HCT116 (cell line): ENCODE measurements around the gene EPHA2. TPM values are rescaled to one million over a fixed set of nuclear protein-coding genes. Genes with fewer than 3 reads are reported as not detected.

ENCODE experiments used
- ATAC-seq: fragments of 200-7000 bp; cut with Tn5 transposase; 2 replicates; pipeline ENCODE4 v1.9.1; 2020; ENCODE audit warnings: mild to moderate bottlenecking, moderate library complexity
- BruUV-seq: library from RNA; stranded (reverse); fragments of 400-500 nt; replicated peaks from 2 replicates; lab custom pipeline; 2021; lab: Mats Ljungman, UMichigan
- CTCF ChIA-PET: fragments of 300-600 bp; sonication (Branson Sonifier 250); formaldehyde crosslinking; loops from one replicate; lab custom pipeline; 2021; ENCODE audit warnings: antibody characterized with exemption; lab: Charles Lee
- POLR2A ChIA-PET: fragments of 300-600, 350-600 bp; sonication (Branson Sonifier 250); formaldehyde crosslinking; loops from one replicate; lab custom pipeline; 2021; ENCODE audit warnings: antibody characterized with exemption; lab: Charles Lee
- RAD21 ChIA-PET, 2 experiments: fragments of 300-600 bp; sonication (Branson Sonifier 250); formaldehyde crosslinking; loops; one replicate each; lab custom pipeline; 2023; ENCODE audit warnings: low total read pairs in 2 of 2; ENCODE audit not compliant: uncharacterized antibody in 2 of 2, unreplicated experiment in 2 of 2, low non-redundant PET in 1 of 2; lab: Charles Lee
- DNase-seq: peaks from one replicate; pipeline ENCODE4 v3.0.0-alpha.2; 2010; ENCODE audit warnings: low read depth, low spot score
- H2AFZ ChIP-seq: fragments of 200-600 bp; shearing (Covaris generic), sonication (generic); 2 replicates; pipeline ENCODE4 v1.6.1; 2017; ENCODE audit warnings: low read depth, mixed run types, mixed read lengths, antibody characterized with exemption, low read length; ENCODE audit not compliant: poor library complexity, severe bottlenecking
- H3K27ac ChIP-seq: 2 replicates; pipeline ENCODE4 v1.5.1; 2012; ENCODE audit warnings: low read depth, low read length
- H3K27me3 ChIP-seq: fragments of 200-600 bp; sonication (generic); 2 replicates; pipeline ENCODE4 v1.6.1; 2016; ENCODE audit warnings: mixed run types, low read length, mixed read lengths; ENCODE audit not compliant: insufficient read depth
- H3K36me3 ChIP-seq, 2 experiments: fragments of 200-500 bp in 1 of 2; fragments of 200-600 bp in 1 of 2; sonication (Bioruptor generic) in 1 of 2; sonication (generic) in 1 of 2; 2 replicates each; pipeline versions ENCODE4 v1.5.1 to v1.6.1; 2014 to 2016; ENCODE audit warnings: low read length in 2 of 2, inconsistent platforms in 1 of 2, mixed read lengths in 1 of 2, mixed run types in 1 of 2; ENCODE audit not compliant: insufficient read depth in 2 of 2, control insufficient read depth in 1 of 2
- H3K4me1 ChIP-seq, 2 experiments: fragments of 200-600 bp in 1 of 2; sonication (generic) in 1 of 2; 2 replicates each; pipeline versions ENCODE4 v1.5.1 to v1.6.1; 2012 to 2017; ENCODE audit warnings: low read length in 2 of 2, inconsistent platforms in 1 of 2, mild to moderate bottlenecking in 1 of 2, mixed read lengths in 1 of 2, mixed run types in 1 of 2, moderate library complexity in 1 of 2; ENCODE audit not compliant: insufficient read depth in 2 of 2, control insufficient read depth in 1 of 2
- H3K4me2 ChIP-seq: fragments of 200-600 bp; sonication (generic); 2 replicates; pipeline ENCODE4 v1.6.1; 2017; ENCODE audit warnings: mixed run types, low read length, mixed read lengths
- H3K4me3 ChIP-seq, 2 experiments: fragments of 200-600 bp in 1 of 2; sonication (generic) in 1 of 2; replicated peaks in 1 of 2; 2 replicates each; pipeline ENCODE4 v1.5.1; 2011 to 2016; ENCODE audit warnings: low read length in 2 of 2, control low read depth in 1 of 2, low read depth in 1 of 2, mild to moderate bottlenecking in 1 of 2, mixed read lengths in 1 of 2, mixed run types in 1 of 2
- H3K79me2 ChIP-seq: fragments of 200-600 bp; sonication (generic); 2 replicates; pipeline ENCODE4 v1.6.1; 2017; ENCODE audit warnings: mild to moderate bottlenecking, mixed run types, low read length, moderate library complexity, mixed read lengths; ENCODE audit not compliant: insufficient read depth
- H3K9ac ChIP-seq: fragments of 200-600 bp; sonication (generic); 2 replicates; pipeline ENCODE4 v1.6.1; 2016; ENCODE audit warnings: low read length, mixed read lengths
- H3K9me2 ChIP-seq: fragments of 200-600 bp; sonication (generic), shearing (Covaris generic); 2 replicates; pipeline ENCODE4 v1.6.1; 2017; ENCODE audit warnings: mixed run types, mild to moderate bottlenecking, moderate library complexity; ENCODE audit not compliant: insufficient read depth
- H3K9me3 ChIP-seq, 2 experiments: fragments of 200-500 bp in 1 of 2; fragments of 200-600 bp in 1 of 2; sonication (Bioruptor generic) in 1 of 2; sonication (generic) in 1 of 2; 2 replicates each; pipeline ENCODE4 v1.6.1; 2014 to 2017; ENCODE audit warnings: low read length in 2 of 2, mixed read lengths in 2 of 2, inconsistent platforms in 1 of 2, low read depth in 1 of 2, mild to moderate bottlenecking in 1 of 2, mixed run types in 1 of 2, moderate library complexity in 1 of 2; ENCODE audit not compliant: control insufficient read depth in 1 of 2, insufficient read depth in 1 of 2
- H4K20me1 ChIP-seq: fragments of 200-600 bp; sonication (generic), shearing (Covaris generic); 2 replicates; pipeline ENCODE4 v1.6.1; 2017; ENCODE audit warnings: mixed run types, mild to moderate bottlenecking, moderate library complexity; ENCODE audit not compliant: insufficient read depth
- CEBPB ChIP-seq: IDR thresholded peaks from 2 replicates; pipeline ENCODE4 v1.6.1; 2012; ENCODE audit warnings: low read depth
- CTCF ChIP-seq, 3 experiments: fragments of 200-600 bp in 1 of 3; sonication (generic) in 1 of 3; IDR thresholded peaks in 2 of 3; conservative IDR thresholded peaks in 1 of 3; 2 replicates each; pipeline ENCODE4 v1.5.1; 2012 to 2017; ENCODE audit warnings: low read depth in 2 of 3, low read length in 2 of 3, antibody characterized with exemption in 1 of 3, borderline replicate concordance in 1 of 3, control low read depth in 1 of 3, mild to moderate bottlenecking in 1 of 3, mixed read lengths in 1 of 3, mixed run types in 1 of 3, moderate library complexity in 1 of 3; ENCODE audit not compliant: insufficient read depth in 1 of 3
- EZH2 ChIP-seq: fragments of 200-600 bp; sonication (generic); IDR thresholded peaks from 2 replicates; pipeline ENCODE4 v1.6.1; 2017; ENCODE audit warnings: antibody characterized with exemption, mixed run types
- POLR2A ChIP-seq: IDR thresholded peaks from 2 replicates; pipeline ENCODE4 v1.7.0; 2011; ENCODE audit warnings: borderline replicate concordance; ENCODE audit not compliant: insufficient read depth, insufficient read length; ENCODE audit errors: extremely low read depth
- RAD21 ChIP-seq: IDR thresholded peaks from 2 replicates; pipeline ENCODE4 v1.6.1; 2012; ENCODE audit warnings: low read depth, mild to moderate bottlenecking
- REST ChIP-seq: IDR thresholded peaks from 2 replicates; pipeline ENCODE4 v1.6.1; 2012; ENCODE audit warnings: low read depth
- SP1 ChIP-seq: IDR thresholded peaks from 2 replicates; pipeline ENCODE4 v1.6.1; 2012; ENCODE audit warnings: low read depth
- SRF ChIP-seq: IDR thresholded peaks from 2 replicates; pipeline ENCODE4 v1.6.1; 2012; ENCODE audit warnings: low read depth
- TCF7L2 ChIP-seq: IDR thresholded peaks from 2 replicates; pipeline ENCODE4 v1.7.0; 2011; ENCODE audit warnings: borderline replicate concordance, inconsistent platforms; ENCODE audit not compliant: insufficient read depth, insufficient read length; ENCODE audit errors: extremely low read depth
- ZFX ChIP-seq: fragments of 450-650 bp; IDR thresholded peaks from 2 replicates; pipeline ENCODE4 v1.6.1; 2017
- ZNF274 ChIP-seq: fragments of 200-500 bp; sonication (Bioruptor generic); IDR thresholded peaks from 2 replicates; pipeline ENCODE4 v1.6.1; 2014; ENCODE audit warnings: mild to moderate bottlenecking, low read depth, low read length, inconsistent platforms
- intact Hi-C: fragments of 100-400 bp; cut with micrococcal nuclease; formaldehyde crosslinking; loops from 2 replicates; pipeline ENCODE4 v1.10.0; 2022
- total RNA-seq: library from RNA; stranded (reverse); gene quantifications from one replicate; pipeline ENCODE4 v1.2.1, GENCODE V29; 2021; ENCODE audit not compliant: unreplicated experiment

The EPHA2 gene
- total RNA-seq, 1 experiment from 2014 or later, result 164 TPM

GRCh38 chr1:16119926-16120325 is 35.9 kb downstream of the EPHA2 start:
- RAD21 ChIA-PET, result no interaction called here
- no peak overlapping the region for H3K27ac ChIP-seq
- H4K20me1 ChIP-seq, result no peaks in the 10 kb centered on the region; the same call in 1 of the 2 replicates
- CTCF ChIA-PET, result interaction anchor here (3.7 kb wide), 1 partner anchor 38 kb away, joined by 12 read pairs; no protein-coding TSS in a partner anchor
- no peaks in the 10 kb centered on the region for H3K79me2 ChIP-seq
- TF ChIP-seq CEBPB (no peak), SP1 (no peak), REST (no peak), EZH2 (no peak), RAD21 (no peak), POLR2A (no peak), CTCF (IDR thresholded peaks at IDR 0.05 in 2 of 3, conservative IDR thresholded peaks at IDR 0.05 in 1 of 3; ENCODE audit: borderline replicate concordance in 1 of 3, insufficient read depth in 1 of 3, low read depth in 2 of 3, low read length in 2 of 3) (no peak), ZNF274 (no peak), SRF (no peak), TCF7L2 (no peak), ZFX (no peak)
- no peak overlapping the region for H3K9ac ChIP-seq
- POLR2A ChIA-PET, result interaction anchor here (1.1 kb wide), 1 partner anchor 61 kb away, joined by 3 read pairs; no protein-coding TSS in a partner anchor
- ATAC-seq (no peak), DNase-seq (no peak)
- no peaks in the 10 kb centered on the region for H3K9me3 ChIP-seq
- H3K9me2 ChIP-seq, result no peaks in the 10 kb centered on the region
- intact Hi-C loops, result no loop called here
- H3K4me1 ChIP-seq, result peaks cover 2 to 22% of the 10 kb centered on the region in 2 experiments; a peak in 3 of 4 replicates
- no peak overlapping the region for H3K4me2 ChIP-seq
- H3K4me3 ChIP-seq, result no peak overlapping the region
- no TSS peak for BruUV-seq
- H2AFZ ChIP-seq, result no peak overlapping the region
- peaks cover 12 to 15% of the 10 kb centered on the region in 2 experiments for H3K36me3 ChIP-seq
- no peaks in the 10 kb centered on the region for H3K27me3 ChIP-seq
